ENCODE measurements around the gene ASTN2. TPM values are rescaled to one million over a fixed set of nuclear protein-coding genes. Genes with fewer than 3 reads are reported as not detected.

ASTN2 gene
- total and polyA plus RNA-seq, 2 donors (not counting 3 experiments of a cell fraction or from before 2014, with no cell fraction given), result 1.0 to 1.9 TPM

DNA sequence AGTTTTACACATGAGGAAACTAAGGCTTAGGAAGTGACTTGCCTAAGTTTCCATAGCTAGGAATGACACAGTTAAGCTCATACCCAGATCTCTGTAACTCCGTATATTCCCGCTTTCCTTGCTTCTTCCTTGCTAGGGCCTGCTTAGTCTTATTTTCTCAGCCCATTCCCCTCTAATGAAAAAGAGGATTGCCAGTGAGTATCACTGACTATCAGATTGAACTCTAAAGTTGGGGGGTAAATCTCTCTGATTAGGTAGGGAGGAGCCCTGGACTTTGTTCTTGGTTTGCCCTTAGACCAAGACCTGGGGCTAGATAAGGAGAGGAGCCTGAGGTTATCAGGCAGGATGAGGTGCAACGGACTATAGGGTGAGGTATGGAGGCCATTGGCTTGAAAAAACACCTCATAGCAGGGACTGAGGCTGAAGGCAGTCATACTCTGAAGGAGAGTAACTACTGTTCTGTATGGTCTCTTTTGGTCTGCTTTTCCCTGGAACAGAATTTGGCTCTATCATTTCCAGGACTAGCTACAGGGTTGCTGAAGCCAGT is 725.3 kb downstream of the ASTN2 start:
- Histone ChIP-seq H3K4me3 (replicated peaks in 1 of 3; ENCODE audit: insufficient read depth in 1 of 3, low read depth in 1 of 3, low read length in 3 of 3) (no peak overlapping the region), H3K4me2 (ENCODE audit: insufficient read depth, low read length) (no peak overlapping the region), H3K9me1 (replicated peaks; ENCODE audit: control insufficient read depth, extremely low read depth, insufficient read depth, low read length) (peaks cover 4% of the 10 kb centered on the region), H3K9ac (replicated peaks; ENCODE audit: extremely low read depth, insufficient read depth, low read length) (no peak overlapping the region), H4K20me1 (replicated peaks; ENCODE audit: control insufficient read depth, extremely low read depth, insufficient read depth, low read length) (peaks cover 2% of the 10 kb centered on the region), H2AFZ (ENCODE audit: low read depth, low read length) (no peak overlapping the region), H3K4me1 (ENCODE audit: control insufficient read depth, extremely low read depth, insufficient read depth, low read length) (peaks cover 11% of the 10 kb centered on the region), H3K79me2 (ENCODE audit: control insufficient read depth, insufficient read depth, low read length) (peaks cover 48% of the 10 kb centered on the region), H3K36me3 (ENCODE audit: control insufficient read depth in 2 of 2, extremely low read depth in 1 of 2, insufficient read depth in 2 of 2, low read length in 2 of 2) (no peaks in the 10 kb centered on the region), H3K27ac (ENCODE audit: insufficient read depth, low read depth, low read length) (no peak overlapping the region), H3K9me3 (replicated peaks; ENCODE audit: control insufficient read depth, insufficient read depth, low read length) (no peaks in the 10 kb centered on the region), H3K27me3 (ENCODE audit: control insufficient read depth in 2 of 2, insufficient read depth in 2 of 2, low read length in 2 of 2) (no peaks in the 10 kb centered on the region)
- no peak for DNase-seq (ENCODE audit: low read depth, low spot score)
- TF ChIP-seq MYC (IDR thresholded peaks at IDR 0.05; ENCODE audit: low read depth, low read length), result no peak
- intact Hi-C loops (cut with micrococcal nuclease) (no loop called here), dilution Hi-C loops (cut with MboI; ENCODE audit: extremely low pct_ligation_motif_present, low sequenced_read_pairs) (no loop called here)
- FAIRE-seq, result no peak
- CTCF ChIA-PET, result no interaction called here
- POLR2A ChIA-PET, result no interaction called here
- BruUV-seq (replicated peaks), result no TSS peak

DNA sequence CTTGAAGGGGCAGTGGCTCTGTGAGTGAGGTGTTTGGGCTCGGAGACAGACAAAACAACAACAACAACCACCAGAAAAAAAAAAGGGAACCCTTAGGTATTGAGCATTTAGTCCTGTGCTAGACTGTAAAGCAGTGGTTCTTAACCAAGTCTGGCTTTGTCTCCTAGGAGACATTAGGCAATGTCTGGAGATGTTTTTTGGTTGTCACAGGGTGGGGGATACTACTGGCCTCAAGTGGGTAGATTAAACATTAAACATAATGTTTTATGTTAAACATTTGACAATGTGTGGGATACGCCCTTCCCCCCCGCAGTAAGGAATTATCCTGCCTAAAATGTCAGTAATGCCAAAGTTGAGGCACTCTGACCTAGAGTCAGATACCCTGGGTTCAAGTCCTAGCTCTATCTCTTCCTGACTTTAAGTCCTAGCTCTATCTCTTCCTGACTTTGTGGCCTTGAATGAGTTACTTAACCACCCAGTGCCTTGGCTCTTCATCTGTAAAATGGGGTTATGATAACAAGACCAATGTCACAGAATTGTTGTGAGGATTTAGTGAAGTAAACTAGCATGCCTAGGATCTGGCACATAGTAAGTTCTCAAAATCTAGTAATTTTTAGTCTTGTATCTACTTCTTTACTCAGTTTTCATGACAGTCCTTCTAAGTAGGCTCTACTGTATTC is 725.9 kb downstream of the ASTN2 start:
- H3K4me2 ChIP-seq (ENCODE audit: insufficient read depth, low read length), result no peak overlapping the region
- H3K79me2 ChIP-seq (ENCODE audit: control insufficient read depth, insufficient read depth, low read length), result peaks cover 48% of the 10 kb centered on the region
- peaks cover 4% of the 10 kb centered on the region for H3K9me1 ChIP-seq (replicated peaks; ENCODE audit: control insufficient read depth, extremely low read depth, insufficient read depth, low read length)
- no peak overlapping the region for H2AFZ ChIP-seq (ENCODE audit: low read depth, low read length)
- no peak overlapping the region for H3K9ac ChIP-seq (replicated peaks; ENCODE audit: extremely low read depth, insufficient read depth, low read length)
- H3K9me3 ChIP-seq (replicated peaks; ENCODE audit: control insufficient read depth, insufficient read depth, low read length), result no peaks in the 10 kb centered on the region
- DNase-seq (ENCODE audit: low read depth, low spot score), result no peak
- intact Hi-C loops (cut with micrococcal nuclease) (no loop called here), dilution Hi-C loops (cut with MboI; ENCODE audit: extremely low pct_ligation_motif_present, low sequenced_read_pairs) (no loop called here)
- no peak overlapping the region for H3K27ac ChIP-seq (ENCODE audit: insufficient read depth, low read depth, low read length)
- BruUV-seq (replicated peaks), result no TSS peak
- peaks cover 2% of the 10 kb centered on the region for H4K20me1 ChIP-seq (replicated peaks; ENCODE audit: control insufficient read depth, extremely low read depth, insufficient read depth, low read length)
- no peak overlapping the region for H3K4me3 ChIP-seq (replicated peaks in 1 of 3; ENCODE audit: insufficient read depth in 1 of 3, low read depth in 1 of 3, low read length in 3 of 3)
- TF ChIP-seq FOS (IDR thresholded peaks at IDR 0.05; ENCODE audit: borderline replicate concordance, insufficient read depth, low read length) (no peak), JUN (IDR thresholded peaks at IDR 0.05; ENCODE audit: borderline replicate concordance, insufficient read depth, insufficient read length, low read depth) (no peak), CTCF (IDR thresholded peaks at IDR 0.05; ENCODE audit: extremely low read depth in 1 of 2, insufficient read depth in 1 of 2, low read depth in 1 of 2, low read length in 2 of 2) (no peak), EZH2 (IDR thresholded peaks at IDR 0.05; ENCODE audit: borderline replicate concordance, low read depth, low read length, severe bottlenecking) (no peak), POLR2AphosphoS5 (IDR thresholded peaks at IDR 0.05; ENCODE audit: insufficient read depth, low read depth, low read length) (no peak), MYC (IDR thresholded peaks at IDR 0.05; ENCODE audit: low read depth, low read length) (no peak), GATA2 (IDR thresholded peaks at IDR 0.05; ENCODE audit: insufficient read depth, insufficient read length, low read depth, low read length) (no peak), POLR2A (IDR thresholded peaks at IDR 0.05; ENCODE audit: low read depth, low read length) (no peak)
- TF ChIP-seq, protein P1, sequence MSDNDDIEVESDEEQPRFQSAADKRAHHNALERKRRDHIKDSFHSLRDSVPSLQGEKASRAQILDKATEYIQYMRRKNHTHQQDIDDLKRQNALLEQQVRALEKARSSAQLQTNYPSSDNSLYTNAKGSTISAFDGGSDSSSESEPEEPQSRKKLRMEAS (IDR thresholded peaks at IDR 0.05; ENCODE audit: insufficient read depth, insufficient read length), result no peak
- ChIA-PET CTCF (no interaction called here), POLR2A (no interaction called here)
- H3K36me3 ChIP-seq (ENCODE audit: control insufficient read depth in 2 of 2, extremely low read depth in 1 of 2, insufficient read depth in 2 of 2, low read length in 2 of 2), result no peaks in the 10 kb centered on the region
- no peaks in the 10 kb centered on the region for H3K27me3 ChIP-seq (ENCODE audit: control insufficient read depth in 2 of 2, insufficient read depth in 2 of 2, low read length in 2 of 2)
- H3K4me1 ChIP-seq (ENCODE audit: control insufficient read depth, extremely low read depth, insufficient read depth, low read length), result peaks cover 11% of the 10 kb centered on the region
- FAIRE-seq, result no peak

Data from endothelial cell of umbilical vein (primary cell).